HG03432 (cell line): ENCODE results near the gene PLEKHA4.
"Not testable (repeated sequence)": the region's sequence is repeated elsewhere in the genome, so short reads cannot be mapped to it uniquely, and the experiment has no call there.

Experiments used
- ATAC-seq: cut with Tn5 transposase; IDR thresholded peaks from one replicate; pipeline ENCODE4 v1.9.1; 2021; ENCODE audit warnings: mild to moderate bottlenecking, moderate library complexity; ENCODE audit not compliant: unreplicated experiment

Gene PLEKHA4, protein sequence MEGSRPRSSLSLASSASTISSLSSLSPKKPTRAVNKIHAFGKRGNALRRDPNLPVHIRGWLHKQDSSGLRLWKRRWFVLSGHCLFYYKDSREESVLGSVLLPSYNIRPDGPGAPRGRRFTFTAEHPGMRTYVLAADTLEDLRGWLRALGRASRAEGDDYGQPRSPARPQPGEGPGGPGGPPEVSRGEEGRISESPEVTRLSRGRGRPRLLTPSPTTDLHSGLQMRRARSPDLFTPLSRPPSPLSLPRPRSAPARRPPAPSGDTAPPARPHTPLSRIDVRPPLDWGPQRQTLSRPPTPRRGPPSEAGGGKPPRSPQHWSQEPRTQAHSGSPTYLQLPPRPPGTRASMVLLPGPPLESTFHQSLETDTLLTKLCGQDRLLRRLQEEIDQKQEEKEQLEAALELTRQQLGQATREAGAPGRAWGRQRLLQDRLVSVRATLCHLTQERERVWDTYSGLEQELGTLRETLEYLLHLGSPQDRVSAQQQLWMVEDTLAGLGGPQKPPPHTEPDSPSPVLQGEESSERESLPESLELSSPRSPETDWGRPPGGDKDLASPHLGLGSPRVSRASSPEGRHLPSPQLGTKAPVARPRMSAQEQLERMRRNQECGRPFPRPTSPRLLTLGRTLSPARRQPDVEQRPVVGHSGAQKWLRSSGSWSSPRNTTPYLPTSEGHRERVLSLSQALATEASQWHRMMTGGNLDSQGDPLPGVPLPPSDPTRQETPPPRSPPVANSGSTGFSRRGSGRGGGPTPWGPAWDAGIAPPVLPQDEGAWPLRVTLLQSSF

DNA sequence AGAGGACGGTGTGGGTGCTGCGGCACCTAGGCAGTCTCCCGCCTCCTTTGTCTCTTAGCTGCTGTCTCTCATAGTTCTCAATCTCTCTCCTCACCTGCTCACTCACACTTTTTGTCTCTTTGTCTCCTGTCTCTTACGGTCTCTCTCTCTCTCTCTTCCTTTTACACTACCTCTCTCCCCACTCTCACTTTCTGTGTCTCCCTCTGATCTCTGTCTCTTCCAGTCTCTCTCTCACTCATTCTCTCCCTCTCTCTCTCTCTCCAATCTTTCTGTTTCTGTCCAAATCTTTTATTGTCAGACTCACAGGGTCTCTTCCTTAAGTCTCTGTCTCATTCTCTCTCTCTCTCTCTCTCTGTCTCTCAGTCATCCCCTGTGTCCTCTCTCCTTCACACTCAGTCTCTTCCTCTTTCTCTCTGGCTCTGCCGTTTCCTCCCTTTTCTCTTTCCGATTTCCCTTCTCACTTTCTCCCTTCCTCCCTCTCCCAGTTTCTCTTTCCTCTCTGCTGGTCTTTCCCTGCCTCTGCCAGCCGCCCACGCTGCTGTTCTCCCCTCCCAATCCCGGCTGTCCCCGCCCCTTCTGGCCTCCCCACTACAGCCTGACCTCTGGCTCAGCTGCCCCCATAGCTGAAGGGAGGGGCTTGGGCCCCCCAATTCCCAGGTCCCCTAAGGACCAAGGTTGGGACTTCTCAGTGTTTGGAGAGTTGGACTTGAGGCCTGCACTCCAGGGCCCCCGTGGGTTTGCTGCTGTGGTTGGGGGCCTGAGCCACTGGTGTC is at the start of gene PLEKHA4:
PLEKHA4 (minus strand) TSS at position 504 of the 773 bp plus-strand sequence. CDS start 997 bp downstream, outside the sequence.
- ATAC-seq, result no peak

DNA sequence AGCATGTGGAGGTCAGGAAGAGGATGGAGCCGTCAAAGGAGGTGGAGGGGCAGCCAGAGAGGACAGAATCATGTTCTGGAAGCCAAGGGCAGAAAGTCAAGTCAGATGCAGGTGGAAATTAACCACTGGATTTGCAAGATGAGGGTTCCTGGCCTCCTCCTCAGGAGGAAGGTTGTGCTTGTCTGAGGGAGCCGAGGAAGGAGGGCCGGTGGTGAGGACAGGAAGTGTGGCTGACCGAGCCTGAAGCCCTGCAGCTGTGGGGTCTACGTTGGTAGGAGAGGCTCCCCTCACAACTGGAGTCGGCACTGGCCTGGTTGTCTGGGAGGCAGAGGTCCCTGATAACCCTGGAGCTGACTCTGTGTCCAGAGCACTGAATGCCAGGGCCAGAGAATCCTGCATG is 49.7 kb upstream of the PLEKHA4 start:
- ATAC-seq, result no peak

DNA sequence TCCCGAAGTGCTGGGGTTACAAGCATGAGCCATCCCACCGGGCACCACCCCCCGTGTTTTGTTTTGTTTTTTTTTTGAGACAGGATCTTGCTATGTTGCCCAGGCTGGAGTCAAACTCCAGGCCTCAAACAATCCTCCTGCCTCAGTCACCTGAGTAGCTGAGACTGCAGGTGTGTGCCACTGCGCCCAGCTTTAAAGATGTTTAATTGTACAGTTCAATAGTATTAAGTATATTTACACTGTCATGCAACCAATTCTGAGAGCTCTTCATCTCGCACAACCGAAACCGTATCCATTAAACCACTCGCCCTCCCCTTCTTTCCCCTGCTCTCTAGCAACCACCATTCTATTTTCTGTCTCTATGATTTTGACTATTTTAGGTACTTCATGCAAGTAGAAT is 47.3 kb upstream of the PLEKHA4 start:
- no peak for ATAC-seq

DNA sequence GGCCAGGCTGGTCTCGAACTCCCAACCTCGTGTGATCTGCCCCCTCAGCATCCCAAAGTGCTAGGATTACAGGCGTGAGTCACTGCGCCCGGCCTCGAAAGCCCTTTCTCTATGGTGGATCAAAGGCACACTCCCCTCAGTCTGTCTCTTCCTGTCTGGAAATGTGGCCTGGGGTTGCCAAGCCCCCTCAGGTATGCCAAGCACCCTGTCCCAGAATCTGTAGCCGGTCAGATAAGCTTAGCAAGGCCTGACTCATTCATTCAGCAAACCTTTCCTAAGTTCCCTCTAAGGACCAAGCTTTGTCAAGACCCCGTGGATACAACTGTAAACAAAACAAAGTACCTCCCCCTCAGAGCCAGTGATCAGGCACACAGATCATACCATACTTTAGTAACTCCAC is 45.8 kb upstream of the PLEKHA4 start:
- no peak for ATAC-seq

DNA sequence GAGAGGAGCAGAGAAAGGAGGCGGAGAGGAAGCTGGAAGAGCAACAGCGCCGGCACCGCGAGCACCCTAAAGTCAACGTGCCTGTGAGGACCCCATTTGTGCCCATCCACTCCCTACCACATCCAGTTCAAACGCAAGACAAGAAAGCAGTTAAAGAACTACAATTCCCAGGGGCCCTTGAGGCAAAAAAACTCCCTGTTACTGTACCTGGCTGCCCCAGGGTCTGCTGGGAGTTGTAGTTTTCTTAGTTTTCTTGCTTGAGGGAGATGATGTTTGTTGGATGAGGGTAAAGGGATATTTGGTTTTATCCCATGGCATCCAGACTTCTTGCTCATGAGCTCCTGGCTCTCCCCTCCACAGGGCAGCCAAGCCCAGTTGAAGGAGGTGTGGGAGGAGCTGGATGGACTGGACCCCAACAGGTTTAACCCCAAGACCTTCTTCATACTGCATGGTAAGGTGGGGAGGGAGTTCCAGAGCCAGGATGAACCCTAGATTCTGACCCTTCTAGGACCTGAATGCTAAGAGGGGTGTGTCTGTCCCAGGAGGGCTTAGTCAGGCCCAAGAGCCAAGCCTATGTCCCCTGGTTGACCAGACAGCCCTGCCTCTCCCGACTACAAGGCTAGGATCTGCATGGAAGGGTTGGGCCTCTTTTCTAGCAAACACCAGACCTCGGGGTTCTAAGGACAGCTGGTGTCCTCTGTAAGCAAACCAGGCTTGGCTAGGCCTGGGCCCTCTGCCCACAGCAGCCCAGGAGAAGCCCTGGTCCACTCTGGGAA is 44.9 kb upstream of the PLEKHA4 start:
- no peak for ATAC-seq

DNA sequence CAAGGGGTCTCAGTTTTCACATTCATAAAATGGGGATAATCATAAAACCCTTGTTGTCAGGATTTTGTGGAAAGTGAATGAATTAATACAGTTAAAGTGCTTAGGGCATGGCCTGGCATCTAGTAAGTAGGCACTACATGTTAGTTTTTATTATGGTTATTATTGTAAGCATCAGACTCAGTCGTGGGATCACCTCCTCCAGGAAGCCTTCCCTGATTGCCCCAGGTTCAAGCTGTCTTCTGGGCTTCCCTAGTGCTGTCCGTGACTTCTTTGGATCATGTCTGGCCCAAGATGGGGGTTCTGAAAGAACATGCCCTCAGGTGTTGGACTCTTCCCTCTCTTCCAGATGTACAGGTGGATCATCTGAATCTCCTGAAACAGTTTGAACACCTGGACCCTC is 42.4 kb upstream of the PLEKHA4 start:
- ATAC-seq, result no peak

DNA sequence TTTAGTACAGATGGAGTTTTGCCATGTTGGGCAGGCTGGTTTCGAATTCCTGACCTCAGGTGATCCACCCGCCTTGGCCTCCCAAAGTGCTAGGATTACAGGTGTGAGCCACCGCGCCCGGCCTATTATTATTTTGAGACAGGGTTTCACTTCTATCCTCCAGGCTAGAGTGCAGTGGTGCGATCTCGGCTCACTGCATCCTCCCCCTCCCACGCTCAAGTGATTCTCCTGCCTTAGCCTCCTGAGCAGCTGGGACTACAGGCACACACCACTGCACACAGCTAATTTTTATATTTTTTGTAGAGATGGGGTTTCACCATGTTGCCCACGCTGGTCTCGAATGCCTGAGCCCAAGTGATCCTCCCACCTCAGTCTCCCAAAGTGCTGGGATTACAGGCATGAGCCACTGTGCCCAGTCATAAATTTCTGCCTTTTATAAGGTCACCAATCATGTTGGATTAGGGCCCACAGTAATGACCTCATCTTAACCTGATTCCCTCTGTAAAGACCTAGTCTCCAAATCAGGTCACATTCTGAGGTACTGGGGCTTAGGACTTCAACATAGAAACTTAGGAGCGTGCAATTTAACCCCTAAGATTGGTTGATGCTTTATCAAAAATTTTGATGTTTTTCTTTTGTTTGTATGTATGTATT is 41.1 kb upstream of the PLEKHA4 start:
- ATAC-seq, result not testable (repeated sequence)

DNA sequence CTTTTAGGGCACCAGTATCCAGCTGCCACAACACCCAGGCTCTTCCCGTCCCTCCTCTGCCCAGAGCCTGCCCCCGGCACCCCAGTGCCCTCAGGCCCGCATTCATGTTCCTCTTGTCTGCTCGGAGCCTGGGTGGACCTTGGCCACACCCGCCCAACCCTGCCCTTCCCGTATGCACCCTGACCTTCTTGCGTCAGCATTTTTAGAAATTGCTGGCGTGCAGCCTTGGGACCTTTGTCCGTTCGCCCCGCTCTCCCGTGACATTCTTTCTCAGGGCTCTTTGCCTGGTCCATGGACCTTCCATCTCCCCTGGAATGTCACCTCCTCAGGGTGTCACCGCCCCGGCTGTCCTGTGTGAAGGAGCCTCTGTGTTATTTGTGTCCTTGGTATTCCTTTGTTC is 39.3 kb upstream of the PLEKHA4 start:
- ATAC-seq, result no peak

DNA sequence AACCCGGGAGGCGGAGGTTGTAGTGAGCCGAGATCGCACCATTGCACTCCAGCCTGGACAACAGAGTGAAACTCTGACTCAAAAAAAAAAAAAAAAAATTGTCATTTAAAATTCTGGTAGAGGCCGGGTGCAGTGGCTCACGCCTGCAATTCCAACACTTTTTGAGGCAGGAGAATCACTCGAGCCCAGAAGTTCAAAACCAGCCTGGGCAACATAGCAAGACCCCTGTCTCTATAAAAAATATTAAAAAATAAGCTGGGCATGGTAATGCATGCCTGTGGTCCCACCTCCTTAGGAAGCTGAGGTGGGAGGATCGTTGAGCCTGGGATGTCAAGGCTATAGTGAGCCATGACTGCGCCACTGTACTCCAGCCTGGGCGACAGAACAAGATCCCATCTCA is 37.9 kb upstream of the PLEKHA4 start:
- ATAC-seq, result no peak

DNA sequence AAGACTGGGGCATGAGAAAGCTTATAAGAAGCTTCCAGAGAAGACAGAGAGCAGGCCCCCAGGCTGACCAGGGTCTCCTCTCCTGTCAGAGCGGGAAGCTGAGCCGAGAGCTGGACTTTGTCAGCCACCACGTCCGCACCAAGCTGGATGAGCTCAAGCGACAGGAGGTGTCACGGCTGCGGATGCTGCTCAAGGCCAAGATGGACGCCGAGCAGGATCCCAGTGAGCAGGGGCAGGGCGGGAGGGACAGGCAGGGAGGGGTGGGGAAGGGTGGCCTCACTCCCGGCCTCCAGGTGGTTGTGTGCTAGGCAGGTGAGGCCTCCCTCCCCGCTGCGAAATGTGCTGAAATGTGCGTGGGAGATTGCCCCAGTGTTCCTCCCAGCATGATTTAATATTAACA is 37.2 kb upstream of the PLEKHA4 start:
- no peak for ATAC-seq

DNA sequence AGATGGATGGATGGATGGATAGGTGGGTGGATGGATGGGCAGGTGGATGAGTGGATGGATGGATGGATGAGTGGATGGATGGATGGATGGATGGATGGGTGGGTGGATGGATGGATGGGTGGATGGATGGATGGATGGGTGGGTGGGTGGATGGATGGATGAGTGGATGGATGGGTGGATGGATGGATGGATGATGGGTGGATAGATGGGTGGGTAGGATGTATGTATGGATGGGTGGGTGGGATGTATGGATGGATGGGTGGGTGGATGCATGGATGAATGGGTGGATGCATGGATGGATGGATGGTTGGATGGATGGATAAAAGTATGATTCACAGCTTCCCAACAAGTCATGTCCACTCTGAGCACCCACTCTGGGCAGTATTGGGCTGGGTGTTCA is 35.4 kb upstream of the PLEKHA4 start:
- not testable (repeated sequence) for ATAC-seq

DNA sequence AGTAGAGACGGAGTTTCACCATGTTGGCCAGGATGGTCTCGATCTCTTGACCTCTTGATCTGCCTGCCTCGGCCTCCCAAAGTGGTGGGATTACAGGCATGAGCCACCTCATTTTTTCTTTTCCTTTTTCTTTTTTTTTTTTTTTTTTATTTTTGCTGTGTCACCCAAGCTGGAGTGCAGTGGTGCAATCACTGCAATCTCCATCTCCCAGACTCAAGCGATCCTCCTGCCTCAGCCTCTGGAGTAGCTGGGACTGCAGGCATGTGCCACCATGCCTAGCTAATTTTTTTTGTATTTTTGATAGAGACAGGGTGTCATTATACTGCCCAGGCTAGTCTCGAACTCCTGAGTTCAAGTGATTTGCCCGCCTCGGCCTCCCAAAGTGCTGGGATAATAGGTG is 33.9 kb upstream of the PLEKHA4 start:
- ATAC-seq, result not testable (repeated sequence)

DNA sequence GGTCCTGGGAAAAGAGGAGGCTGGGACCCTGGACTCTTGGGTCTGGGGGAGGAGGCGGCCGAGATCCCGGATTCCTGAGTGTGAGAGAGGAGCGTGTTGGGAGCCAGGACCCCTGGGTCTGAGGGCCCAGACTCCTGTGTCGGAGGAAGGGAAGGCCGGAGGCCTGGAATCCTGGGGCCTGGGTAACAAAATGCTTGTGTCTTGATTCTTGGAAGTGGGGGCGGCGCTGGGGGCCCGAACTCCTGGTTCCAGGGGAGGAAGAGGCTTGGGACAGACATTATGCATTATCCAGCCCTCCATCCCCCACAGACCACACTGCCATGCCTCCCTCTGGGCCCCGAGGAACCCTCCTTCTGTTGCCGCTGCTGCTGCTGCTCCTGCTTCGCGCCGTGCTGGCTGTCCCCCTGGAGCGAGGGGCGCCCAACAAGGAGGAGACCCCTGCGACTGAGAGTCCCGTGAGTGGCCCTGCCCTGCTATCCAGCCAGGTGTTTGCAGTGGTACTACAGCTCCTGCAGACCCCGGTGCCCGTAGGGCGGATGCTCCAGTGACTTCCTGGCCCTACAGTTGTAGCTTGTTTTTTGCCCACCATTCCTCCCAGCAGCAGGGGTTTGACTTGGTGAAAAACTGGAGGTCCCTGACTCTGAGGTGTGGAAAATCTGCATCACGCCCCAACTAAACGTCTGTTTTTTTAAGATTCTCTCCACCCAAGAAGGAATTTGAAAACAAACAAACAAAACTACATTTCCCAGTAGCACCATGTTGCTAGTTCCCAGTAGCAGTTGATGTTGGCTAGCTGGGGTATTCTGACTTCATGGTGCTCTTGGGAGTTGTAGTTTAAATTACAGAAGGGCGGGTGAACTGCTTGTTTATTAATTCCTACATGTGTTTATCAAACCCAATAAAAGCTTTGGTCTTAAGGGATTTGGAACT is 32.3 kb upstream of the PLEKHA4 start:
- no peak for ATAC-seq

DNA sequence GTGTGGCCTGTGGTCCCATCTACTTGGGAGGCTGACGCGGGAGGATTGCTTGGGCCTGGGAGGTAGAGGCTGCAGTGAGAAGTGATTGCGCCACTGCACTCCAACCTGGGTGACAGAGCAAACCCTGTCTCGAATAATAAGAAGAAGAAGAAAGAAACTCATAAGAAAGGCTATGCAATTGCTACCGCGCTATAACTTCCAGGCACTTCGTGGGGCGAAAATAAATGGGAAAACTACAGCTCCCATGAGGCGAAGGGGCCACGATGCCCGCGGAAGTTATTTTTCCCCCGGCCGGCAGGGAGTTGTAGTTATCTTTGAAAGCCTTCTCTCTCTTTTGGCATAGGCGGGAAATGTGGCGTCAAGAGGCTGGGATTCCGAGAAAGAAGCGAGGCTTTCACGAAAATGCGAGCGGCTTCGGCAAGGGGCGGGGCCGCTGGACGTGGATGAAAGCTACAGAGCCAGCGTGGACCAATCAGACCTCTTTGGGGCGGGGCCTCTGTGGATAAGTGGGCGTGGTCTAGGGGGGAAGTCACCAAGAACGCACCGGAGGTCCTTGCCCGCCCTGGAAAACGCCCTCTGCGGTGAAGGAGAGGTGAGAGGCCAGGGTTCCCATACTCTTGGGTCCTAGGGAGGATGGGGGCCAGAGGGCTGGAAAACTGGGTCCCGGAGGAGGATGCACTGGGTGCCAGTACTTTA is 31.5 kb upstream of the PLEKHA4 start, which contains the start of gene NUCB1:
NUCB1 (plus strand) TSS at position 532 of the 696 bp plus-strand sequence. CDS start 485 bp downstream, outside the sequence.
- ATAC-seq, result peak; percentile 86

DNA sequence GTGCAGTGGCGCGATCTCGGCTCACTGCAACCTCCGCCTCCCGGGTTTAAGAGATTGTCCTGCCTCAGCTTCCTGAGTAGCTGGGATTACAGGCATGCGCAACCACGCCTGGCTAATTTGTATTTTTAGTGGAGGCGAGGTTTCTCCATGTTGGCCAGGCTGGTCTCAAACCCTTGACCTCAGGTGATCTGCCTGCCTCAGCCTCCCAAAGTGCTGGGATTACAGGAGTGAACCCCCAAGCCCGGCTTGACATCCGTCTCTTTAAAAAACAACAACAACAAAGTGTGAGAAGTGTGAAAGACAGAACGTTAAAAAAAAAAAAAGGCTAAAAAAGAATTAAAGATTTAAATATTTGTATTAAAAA is 31.0 kb upstream of the PLEKHA4 start:
- ATAC-seq, result not testable (repeated sequence)

DNA sequence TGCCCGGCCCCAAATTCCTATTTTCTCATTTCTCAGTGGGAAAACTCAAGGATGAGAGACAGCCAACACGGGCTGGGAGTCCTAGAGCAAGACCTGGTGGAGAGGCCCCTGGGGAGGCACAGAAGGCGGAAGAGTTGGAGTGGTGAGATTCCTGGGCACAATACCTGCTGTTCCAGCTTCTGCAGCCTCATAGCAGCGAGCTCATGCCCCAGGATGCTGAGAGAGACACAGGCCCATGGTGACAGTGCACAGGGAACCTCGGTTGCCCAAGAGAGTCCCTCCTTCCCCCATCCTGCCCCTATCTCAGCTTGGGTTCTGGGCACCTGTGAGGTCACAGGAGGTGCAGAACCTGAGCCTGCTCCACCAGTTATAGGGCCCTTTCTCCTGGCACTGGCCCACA is 28.8 kb upstream of the PLEKHA4 start:
- ATAC-seq, result no peak

DNA sequence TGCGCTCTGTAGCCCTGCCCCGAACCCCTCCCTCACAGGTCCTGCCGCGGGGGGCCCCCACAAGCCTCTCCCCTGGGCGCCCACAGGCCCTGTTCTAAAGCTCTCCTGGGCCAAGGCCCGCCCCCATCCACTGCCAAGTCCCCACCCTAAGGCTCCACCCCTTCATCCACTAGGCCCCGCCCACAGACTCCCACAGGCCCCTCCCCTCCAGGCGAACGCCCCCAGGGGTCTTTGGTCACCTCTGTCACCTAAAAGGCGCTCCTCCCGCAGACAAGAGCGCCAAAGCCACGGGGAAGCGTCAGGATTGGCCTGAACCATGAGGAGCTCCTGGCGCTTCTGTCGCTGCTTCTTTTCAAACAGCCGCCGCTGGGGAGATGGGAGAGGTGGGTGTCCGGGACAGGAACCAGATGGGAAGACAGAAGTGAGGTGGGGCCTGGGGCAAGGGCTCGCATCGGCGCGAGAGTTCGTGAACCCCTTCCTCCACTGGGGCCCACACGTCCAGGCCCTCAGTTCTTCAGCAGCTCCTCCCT is 27.8 kb upstream of the PLEKHA4 start:
- no peak for ATAC-seq

DNA sequence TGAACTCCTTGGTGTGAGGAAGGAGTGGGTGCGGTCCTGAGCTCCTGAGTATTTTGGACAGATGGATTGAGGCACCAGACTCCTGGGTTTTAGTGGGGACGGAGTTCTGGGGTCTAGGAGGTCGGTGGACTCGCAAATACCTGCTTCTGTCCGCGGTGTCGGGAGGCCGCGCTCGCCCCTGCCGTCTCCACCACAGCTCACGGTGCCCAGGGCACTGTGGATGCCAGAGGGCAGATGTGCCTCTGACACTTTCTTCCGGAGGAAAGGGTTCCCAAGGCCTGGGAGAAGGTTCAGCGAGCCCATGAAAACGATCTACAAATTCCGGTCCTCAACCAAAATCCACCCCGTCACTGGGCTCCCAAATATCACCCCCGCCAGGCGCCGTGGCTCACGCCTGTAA is 26.8 kb upstream of the PLEKHA4 start:
- ATAC-seq, result no peak
